Right cardiac atrium (tissue), 5 donors: ENCODE results near the gene YEATS2. TPM values are rescaled to one million over a fixed set of nuclear protein-coding genes. Genes with fewer than 3 reads are reported as not detected.
"Not testable (repeated sequence)": the region's sequence is repeated elsewhere in the genome, so short reads cannot be mapped to it uniquely, and the experiment has no call there.

Source experiments
- ATAC-seq, 2 donors: fragments of 200-7000 bp; cut with Tn5 transposase; one replicate each; pipeline versions ENCODE4 v1.8.0 to v1.9.1; 2020; ENCODE audit warnings: moderate library complexity in 2 of 2, mild to moderate bottlenecking in 1 of 2
- DNase-seq, 3 donors: peaks; one replicate each; pipeline ENCODE4 v3.0.0-alpha.2; 2020
- H3K27ac ChIP-seq: one replicate; pipeline ENCODE4 v1.5.1; 2013; ENCODE audit warnings: mild to moderate bottlenecking, low read length, control low read depth, moderate library complexity
- H3K27me3 ChIP-seq: one replicate; pipeline ENCODE4 v1.6.1; 2013; ENCODE audit not compliant: control insufficient read depth, insufficient read depth
- H3K4me1 ChIP-seq: one replicate; pipeline ENCODE4 v1.6.1; 2013; ENCODE audit warnings: low read length; ENCODE audit not compliant: control insufficient read depth, insufficient read depth
- H3K4me3 ChIP-seq: one replicate; pipeline ENCODE4 v1.5.1; 2013; ENCODE audit warnings: low read length, control low read depth
- H3K9me3 ChIP-seq: one replicate; pipeline ENCODE4 v1.6.1; 2013; ENCODE audit warnings: low read length; ENCODE audit not compliant: control insufficient read depth
- WGBS: extraction: QIAGEN DNeasy Blood & Tissue Kit; methylation state at CpG from one replicate; pipeline ENCODE4 v1.1.7; 2013; 5-methylcytosine and 5-hydroxymethylcytosine counted together
- intact Hi-C, 4 donors: fragments of 100-400 bp; cut with DNase I; formaldehyde crosslinking; loops; one replicate each; pipeline versions ENCODE4 v1.11.0 to v1.14.0; 2022 to 2023
- long read RNA-seq, 4 donors: library from polyadenylated mRNA; unstranded; transcript quantifications; one replicate each; pipeline ENCODE4 v2.0.0, GENCODE V29; 2020 to 2021
- polyA plus RNA-seq: library from polyadenylated mRNA; stranded (reverse); fragments of 200-250 nt; gene quantifications from one replicate; pipeline ENCODE4 v1.2.3, GENCODE V29; 2013
- total RNA-seq, 4 donors: library from RNA; stranded (reverse); fragmentation: NEBNext Ultra II Directional; extraction: Animal tissue kit (Norgen Biotek cat#: 25700); gene quantifications; one replicate each; pipeline ENCODE4 v1.2.1, GENCODE V29; 2021
- donor health status: healthy with polysubstance abuse.
- donor health status: DM: no; HTN: yes; CAD: no.
- donor health status: DM: no; HTN: no; CAD: no.
- donor health status: DM: no; HTN: yes; CAD: no; lungs with severe emphysema.
- donor health status: DM: yes; HTN: yes; CAD: no.

The YEATS2 gene
- total RNA-seq (10 to 100 TPM; 11.6 to 12.0 (median 11.7) TPM), polyA plus RNA-seq (6.0 TPM)
- long read RNA-seq, donor 1, full-length matches to known transcripts: 3 of 9 reads
- long read RNA-seq, donor 1, partial matches to known transcripts: 5 of 9 reads
- long read RNA-seq, donor 1, other reads (novel, unspliced or antisense): 1 of 9 reads
- long read RNA-seq, donor 2, full-length matches to known transcripts: 2 of 5 reads
- long read RNA-seq, donor 2, partial matches to known transcripts: 3 of 5 reads
- long read RNA-seq, donor 2, other reads (novel, unspliced or antisense): 0 of 5 reads
- long read RNA-seq, donor 3, partial matches to known transcripts: 13 of 21 reads
- long read RNA-seq, donor 3, other reads (novel, unspliced or antisense): 8 of 21 reads
- long read RNA-seq, donor 4, partial matches to known transcripts: 4 of 7 reads
- long read RNA-seq, donor 4, other reads (novel, unspliced or antisense): 2 of 7 reads

DNA sequence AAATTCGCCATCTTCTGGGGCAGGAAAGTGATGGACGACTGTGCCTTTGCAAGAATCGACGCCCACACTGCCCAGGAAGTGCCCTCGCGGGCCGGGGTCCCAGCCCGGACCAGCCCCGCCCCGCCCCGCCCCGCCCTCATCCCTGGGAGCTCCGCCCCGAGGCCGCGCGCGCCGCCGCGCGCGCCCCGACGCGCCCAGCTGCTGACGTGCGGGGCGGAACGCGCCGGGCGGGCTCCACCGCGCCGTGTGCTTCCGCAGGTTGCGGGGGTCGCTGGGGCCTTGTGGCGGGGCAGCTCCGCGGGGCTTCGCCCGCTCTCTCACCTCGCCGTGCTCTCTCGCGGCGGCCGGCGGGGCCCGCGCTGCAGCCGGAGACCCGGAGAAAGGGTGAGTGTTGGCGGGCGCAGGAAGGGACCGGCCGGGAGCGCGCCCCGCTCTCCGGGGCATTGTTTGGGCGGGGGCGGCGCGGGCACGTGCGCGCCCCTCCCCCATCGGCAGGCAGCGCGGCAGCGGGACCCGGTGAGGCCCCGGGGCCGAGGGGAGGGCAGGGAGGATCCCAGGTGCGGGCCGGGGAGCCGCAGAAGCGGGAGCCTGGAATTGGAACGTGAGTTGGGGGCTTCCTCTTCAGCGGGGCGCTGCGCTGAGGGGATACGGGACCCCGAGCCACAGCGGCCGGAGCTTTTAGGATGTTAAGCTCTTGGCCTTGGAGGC is at the start of gene YEATS2:
YEATS2 (plus strand) TSS at position 188 of the 708 bp plus-strand sequence. CDS start 17,366 bp downstream, outside the sequence.
- Histone ChIP-seq H3K9me3 (no peaks in the 10 kb centered on the region), H3K27ac (peak within 1 kb of the TSS; percentile 87), H3K4me3 (peak within 1 kb of the TSS; percentile 95), H3K4me1 (peaks cover 4% of the 10 kb centered on the region), H3K27me3 (no peaks in the 10 kb centered on the region)
- intact Hi-C loops: loop anchor here in 1 of 4 donors (10.0 kb wide), 1 partner anchor 67 kb away; no protein-coding TSS in a partner anchor
- DNase-seq: peak; percentile 71 to 88 (median 86)
- under 1% methylated on average over 89 of the region's 89 CpGs for WGBS
- peak; percentile 91 to 93 for ATAC-seq

- ATAC-seq: no peak
- intact Hi-C loops: no loop called here
- 90% methylated on average over 4 of the region's 4 CpGs for WGBS
These were observed 47.0 kb upstream of the YEATS2 start for GRCh38 chr3:183650554-183650953.

DNA sequence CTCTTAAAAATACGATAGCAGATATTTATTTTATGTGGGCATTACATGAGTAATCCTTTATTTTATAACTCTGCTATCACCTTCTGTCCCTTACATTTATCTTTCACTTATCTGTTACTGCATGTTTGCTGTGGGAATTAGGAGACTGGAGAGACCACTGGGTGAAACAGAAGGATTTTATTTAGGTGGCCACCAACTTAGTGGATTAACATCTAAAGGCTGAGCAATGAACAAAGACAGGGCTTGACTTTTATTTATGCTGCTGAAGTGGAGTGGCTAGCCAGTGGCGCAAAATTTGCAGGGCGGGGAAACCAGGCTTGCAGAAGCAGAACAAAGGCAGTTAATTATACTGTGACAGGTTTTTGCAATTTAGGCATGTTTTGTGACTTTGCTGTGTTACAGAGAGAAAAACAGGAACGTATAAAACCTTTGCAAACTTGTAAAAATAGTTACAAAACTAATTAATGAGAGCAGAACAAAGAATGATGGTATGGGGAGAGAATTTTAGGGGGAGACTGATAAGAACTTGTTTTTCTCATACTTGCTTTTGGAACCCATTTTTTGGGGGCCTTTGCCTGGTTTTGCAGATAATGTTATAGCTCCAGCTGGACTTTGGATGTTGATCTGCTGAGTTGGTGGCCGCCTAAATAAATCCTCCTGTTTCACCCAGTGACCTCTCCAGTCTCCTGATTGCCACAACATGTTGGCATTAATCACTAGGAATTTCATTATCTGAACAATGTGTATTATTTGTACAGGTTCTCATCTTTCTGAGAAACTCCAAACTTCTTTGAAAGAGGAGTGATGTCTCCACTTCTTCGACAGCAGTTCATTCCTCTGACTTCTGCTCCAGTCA is 44.2 kb upstream of the YEATS2 start:
- whole genome bisulfite sequencing: 96% methylated on average over 6 of the region's 6 CpGs
- H3K27me3 ChIP-seq: no peaks in the 10 kb centered on the region
- no peak overlapping the region for H3K27ac ChIP-seq
- DNase-seq (no peak), ATAC-seq (no peak)
- intact Hi-C loops: no loop called here
- peaks cover 2% of the 10 kb centered on the region for H3K9me3 ChIP-seq
- peaks cover 2% of the 10 kb centered on the region for H3K4me1 ChIP-seq
- H3K4me3 ChIP-seq: peak overlapping the region; percentile 8

More at GRCh38 chr3:183650554-183650953, 47.0 kb upstream of the YEATS2 start:
- H3K9me3 ChIP-seq: peaks cover 2% of the 10 kb centered on the region
- no peak for DNase-seq
- no peaks in the 10 kb centered on the region for H3K27me3 ChIP-seq
- no peak overlapping the region for H3K4me3 ChIP-seq
- peaks cover 2% of the 10 kb centered on the region for H3K4me1 ChIP-seq
- no peak overlapping the region for H3K27ac ChIP-seq

GRCh38 chr3:183654727-183655126 is 42.9 kb upstream of the YEATS2 start:
- Histone ChIP-seq H3K27ac (no peak overlapping the region), H3K9me3 (peaks cover 2% of the 10 kb centered on the region), H3K4me1 (peaks cover 2% of the 10 kb centered on the region), H3K27me3 (no peaks in the 10 kb centered on the region), H3K4me3 (no peak overlapping the region)
- no peak for DNase-seq
- ATAC-seq: no peak
- intact Hi-C loops: no loop called here
- WGBS: 98% methylated on average over 1 of the region's 1 CpG

DNA sequence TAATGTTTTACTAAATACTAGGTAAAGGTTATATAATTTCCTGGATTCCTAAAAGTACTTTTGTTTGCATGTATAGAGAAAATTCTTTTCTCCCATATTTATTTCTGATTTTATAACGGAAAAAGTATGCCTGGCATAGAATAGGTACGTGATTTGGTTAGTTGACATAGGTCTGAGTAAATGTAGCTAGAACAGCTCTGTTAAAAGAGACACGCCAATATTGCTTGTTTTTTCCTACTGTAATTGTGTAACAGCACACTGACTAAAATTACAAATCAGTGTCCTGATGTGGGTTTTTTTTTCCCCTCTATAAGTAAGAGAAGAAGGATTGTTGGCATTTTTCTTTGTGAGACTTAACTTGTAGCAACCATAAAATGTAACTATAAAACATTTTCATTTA is 35.5 kb upstream of the YEATS2 start:
- no peaks in the 10 kb centered on the region for H3K27me3 ChIP-seq
- no peaks in the 10 kb centered on the region for H3K9me3 ChIP-seq
- WGBS: 65% methylated on average over 3 of the region's 3 CpGs
- H3K4me1 ChIP-seq: no peaks in the 10 kb centered on the region
- H3K27ac ChIP-seq: no peak overlapping the region
- intact Hi-C loops: no loop called here
- DNase-seq (no peak), ATAC-seq (no peak)
- H3K4me3 ChIP-seq: no peak overlapping the region

DNA sequence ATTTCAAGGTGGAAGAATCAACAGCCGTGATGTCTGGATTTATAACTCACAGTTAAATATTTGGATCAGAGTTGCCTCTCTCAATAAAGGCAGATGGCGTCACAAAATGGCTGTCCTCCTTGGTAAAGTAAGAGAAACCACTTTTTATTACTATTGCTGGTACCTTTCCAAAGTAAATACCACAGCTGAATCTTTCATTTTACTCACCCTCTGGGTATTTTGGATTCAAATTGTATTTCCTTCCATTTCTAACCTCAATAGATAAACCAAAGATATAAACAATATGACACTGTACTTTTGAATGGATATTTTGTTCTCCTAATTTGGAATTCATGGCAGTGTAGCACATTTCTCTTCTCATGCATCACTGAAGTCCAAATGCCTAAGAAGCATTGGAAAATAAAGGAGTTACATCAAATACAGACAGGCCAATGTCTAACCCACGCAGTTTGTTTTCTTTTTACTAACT is 32.6 kb upstream of the YEATS2 start:
- H3K27me3 ChIP-seq: no peaks in the 10 kb centered on the region
- ATAC-seq (peak in 1 of 2 donors; percentile 24), DNase-seq (no peak)
- no peaks in the 10 kb centered on the region for H3K4me1 ChIP-seq
- no peak overlapping the region for H3K27ac ChIP-seq
- no peak overlapping the region for H3K4me3 ChIP-seq
- intact Hi-C loops: no loop called here
- no peaks in the 10 kb centered on the region for H3K9me3 ChIP-seq
- WGBS: 71% methylated on average over 3 of the region's 3 CpGs

- intact Hi-C loops: no loop called here
- no peak for DNase-seq
- Histone ChIP-seq H3K27ac (no peak overlapping the region), H3K27me3 (no peaks in the 10 kb centered on the region), H3K9me3 (no peaks in the 10 kb centered on the region), H3K4me3 (no peak overlapping the region), H3K4me1 (no peaks in the 10 kb centered on the region)
- ATAC-seq: no peak
- WGBS: 90% methylated on average over 3 of the region's 3 CpGs
These were observed 17.5 kb upstream of the YEATS2 start for GRCh38 chr3:183680061-183680460.

DNA sequence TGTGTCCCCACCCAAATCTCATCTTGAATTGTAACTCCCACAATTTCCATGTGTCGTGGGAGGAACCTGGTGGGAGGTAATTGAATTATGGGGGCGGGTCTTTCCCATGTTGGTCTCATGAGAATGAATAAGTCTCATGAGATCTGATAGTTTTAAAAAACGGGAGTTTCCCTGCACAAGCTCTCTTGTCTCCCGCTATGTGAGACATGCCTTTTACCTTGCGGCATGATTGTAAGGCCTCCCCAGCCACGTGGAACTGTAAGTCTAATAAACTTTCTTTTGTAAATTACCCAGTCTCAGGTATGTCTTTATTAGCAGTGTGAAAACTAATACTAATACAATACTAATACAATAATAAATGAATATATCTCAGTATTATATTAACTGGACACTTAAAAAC is 9.9 kb upstream of the YEATS2 start:
- no peaks in the 10 kb centered on the region for H3K4me1 ChIP-seq
- H3K4me3 ChIP-seq: no peak overlapping the region
- intact Hi-C loops: no loop called here
- WGBS: 84% methylated on average over 6 of the region's 6 CpGs
- DNase-seq (no peak), ATAC-seq (no peak)
- no peak overlapping the region for H3K27ac ChIP-seq
- H3K9me3 ChIP-seq: no peaks in the 10 kb centered on the region
- H3K27me3 ChIP-seq: no peaks in the 10 kb centered on the region

DNA sequence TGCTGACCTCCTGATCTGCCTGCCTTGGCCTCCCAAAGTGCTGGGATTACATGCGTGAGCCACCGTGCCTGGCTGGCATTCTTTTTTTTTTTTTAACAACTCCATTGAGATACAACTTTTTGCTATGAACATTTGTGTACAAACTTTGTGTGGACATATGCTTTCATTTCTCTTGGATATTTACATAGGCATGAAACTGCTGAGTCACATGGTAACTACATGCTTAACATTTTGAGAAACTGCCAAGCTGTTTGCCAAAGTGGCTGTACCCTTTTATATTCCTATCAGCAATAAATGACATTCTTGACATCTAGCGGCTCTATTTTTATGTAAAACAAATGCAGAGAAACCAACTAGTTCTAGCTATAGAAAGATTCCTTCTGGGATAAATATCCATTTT is 8.7 kb upstream of the YEATS2 start:
- H3K27me3 ChIP-seq: no peaks in the 10 kb centered on the region
- H3K4me1 ChIP-seq: no peaks in the 10 kb centered on the region
- no peaks in the 10 kb centered on the region for H3K9me3 ChIP-seq
- no peak overlapping the region for H3K4me3 ChIP-seq
- WGBS: 73% methylated on average over 3 of the region's 3 CpGs
- H3K27ac ChIP-seq: no peak overlapping the region
- DNase-seq: no peak
- intact Hi-C loops: no loop called here
- ATAC-seq: no peak

DNA sequence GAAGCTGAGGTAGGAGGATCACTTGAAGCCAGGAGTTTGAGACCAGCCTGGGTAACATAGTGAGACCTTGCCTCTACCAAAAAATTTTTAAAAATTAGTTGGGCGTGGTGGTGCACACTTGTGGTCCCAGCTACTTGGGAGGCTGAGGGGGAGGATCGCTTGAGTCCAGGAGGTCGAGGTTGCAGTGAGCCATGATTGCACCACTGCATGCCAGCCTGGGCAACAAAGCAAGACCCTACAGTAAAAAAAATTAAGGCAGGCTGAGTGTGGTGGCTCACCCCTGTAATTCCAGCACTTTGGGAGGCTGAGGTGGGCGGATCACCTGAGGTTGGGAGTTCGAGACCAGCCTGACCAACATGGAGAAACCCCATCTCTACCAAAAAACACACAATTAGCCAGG is 8.0 kb upstream of the YEATS2 start:
- H3K4me1 ChIP-seq, ATAC-seq, H3K27me3 ChIP-seq, H3K9me3 ChIP-seq, H3K4me3 ChIP-seq, H3K27ac ChIP-seq, DNase-seq: not testable (repeated sequence)
- 95% methylated on average over 5 of the region's 5 CpGs for WGBS
- intact Hi-C loops: loop anchor here in 1 of 4 donors (10.0 kb wide), 1 partner anchor 75 kb away; no protein-coding TSS in a partner anchor
